PC-9 (cell line): ENCODE measurements around the gene COPS2. TPM values are rescaled to one million over a fixed set of nuclear protein-coding genes. Genes with fewer than 3 reads are reported as not detected.

ENCODE experiments used
- BruUV-seq: library from RNA; stranded (reverse); fragments of 400-500 nt; replicated peaks from 2 replicates; lab custom pipeline; 2021; lab: Mats Ljungman, UMichigan
- CTCF ChIA-PET: fragments of 300-600 bp; sonication (Branson Sonifier 250); formaldehyde crosslinking; loops from one replicate; lab custom pipeline; 2022; ENCODE audit warnings: antibody characterized with exemption; lab: Charles Lee
- POLR2A ChIA-PET: fragments of 300-600 bp; sonication (Branson Sonifier 250); formaldehyde crosslinking; loops from one replicate; lab custom pipeline; 2022; ENCODE audit warnings: antibody characterized with exemption; ENCODE audit not compliant: unreplicated experiment; lab: Charles Lee
- DNase-seq, 2 experiments: peaks; one replicate each; pipeline versions ENCODE4 v3.0.0 to v3.0.0-alpha.2; 2015 to 2022; ENCODE audit warnings: mixed read lengths in 1 of 2
- H2AFZ ChIP-seq: fragments of 200-600 bp; sonication (generic); 2 replicates; pipeline ENCODE4 v1.8.1; 2017; ENCODE audit warnings: antibody characterized with exemption
- H3F3A ChIP-seq: fragments of 200-600 bp; sonication (generic); 2 replicates; pipeline ENCODE4 v1.8.1; 2017; ENCODE audit warnings: antibody characterized with exemption, mild to moderate bottlenecking, low read depth; ENCODE audit not compliant: insufficient read depth
- H3K27ac ChIP-seq: fragments of 200-600 bp; sonication (generic); 2 replicates; pipeline ENCODE4 v1.6.1; 2016; ENCODE audit warnings: mixed run types
- H3K27me3 ChIP-seq: fragments of 200-600 bp; sonication (generic); 2 replicates; pipeline ENCODE4 v1.6.1; 2016; ENCODE audit warnings: low read depth, mixed run types; ENCODE audit not compliant: insufficient read depth
- H3K36me3 ChIP-seq: fragments of 200-600 bp; sonication (generic); 2 replicates; pipeline ENCODE4 v1.6.1; 2016; ENCODE audit warnings: low read depth, mixed run types
- H3K4me1 ChIP-seq: fragments of 200-600 bp; sonication (generic); replicated peaks from 2 replicates; pipeline ENCODE4 v1.6.1; 2016; ENCODE audit warnings: mixed run types; ENCODE audit not compliant: insufficient read depth
- H3K4me2 ChIP-seq: fragments of 200-600 bp; sonication (generic); 2 replicates; pipeline ENCODE4 v1.6.1; 2017; ENCODE audit warnings: mixed run types
- H3K4me3 ChIP-seq: fragments of 200-600 bp; sonication (generic); 2 replicates; pipeline ENCODE4 v1.6.1; 2016; ENCODE audit warnings: mixed run types
- H3K79me2 ChIP-seq: fragments of 200-600 bp; sonication (generic); 2 replicates; pipeline ENCODE4 v1.6.1; 2017; ENCODE audit warnings: low read depth, mixed run types
- H3K9me2 ChIP-seq: fragments of 200-600 bp; sonication (generic); 2 replicates; pipeline ENCODE4 v1.8.1; 2017; ENCODE audit warnings: mild to moderate bottlenecking; ENCODE audit not compliant: insufficient read depth
- H3K9me3 ChIP-seq: fragments of 200-600 bp; sonication (generic); 2 replicates; pipeline ENCODE4 v1.8.1; 2016; ENCODE audit warnings: low read depth; ENCODE audit not compliant: insufficient read depth
- H4K20me1 ChIP-seq: fragments of 200-600 bp; sonication (generic); 2 replicates; pipeline ENCODE4 v1.8.1; 2017; ENCODE audit not compliant: insufficient read depth
- EZH2 ChIP-seq: fragments of 200-600 bp; sonication (generic); IDR thresholded peaks from 2 replicates; pipeline ENCODE4 v1.8.0; 2017; ENCODE audit warnings: antibody characterized with exemption, low read depth
- intact Hi-C: fragments of 100-400 bp; cut with micrococcal nuclease; formaldehyde crosslinking; loops from one replicate; pipeline ENCODE4 v1.10.0; 2022; ENCODE audit not compliant: unreplicated experiment
- total RNA-seq: library from RNA; stranded (reverse); gene quantifications from 2 replicates; pipeline ENCODE4 v1.2.3, GENCODE V29; 2021
- TF ChIP-seq, protein P1 (sequence below): fragments of 200-600 bp; sonication (generic); conservative IDR thresholded peaks from 2 replicates; pipeline ENCODE4 v1.6.1; 2017; ENCODE audit warnings: mixed run types, antibody characterized with exemption, mild to moderate bottlenecking, moderate library complexity

The COPS2 gene
- total RNA-seq, 1 experiment from 2014 or later = 71.8 TPM

DNA sequence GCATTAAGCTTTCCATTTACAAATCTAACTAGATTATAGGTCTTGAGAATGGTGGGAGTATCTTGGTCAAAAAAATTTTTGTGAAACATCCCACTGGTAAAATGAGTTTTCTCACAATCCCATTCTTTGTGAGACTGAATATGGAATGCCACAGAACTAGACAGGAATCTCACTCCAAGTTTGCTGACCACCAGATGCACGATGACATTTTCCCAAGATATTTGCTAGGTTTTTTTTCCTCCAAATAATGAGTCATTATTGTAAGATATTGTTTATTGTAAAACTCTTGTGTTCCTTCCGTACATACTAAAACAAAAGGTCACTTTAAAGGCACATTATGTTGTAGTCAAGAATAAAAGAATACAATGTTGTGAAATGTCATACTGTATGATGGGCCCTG, 53.9 kb downstream of the COPS2 start:
- Histone ChIP-seq H2AFZ (no peak overlapping the region), H3K4me2 (no peak overlapping the region), H3K4me1 (no peaks in the 10 kb centered on the region), H3K27me3 (no peaks in the 10 kb centered on the region), H3K9me2 (no peaks in the 10 kb centered on the region), H3K27ac (no peak overlapping the region), H3K36me3 (no peaks in the 10 kb centered on the region), H3K4me3 (no peak overlapping the region), H3K9me3 (no peaks in the 10 kb centered on the region), H3K79me2 (no peaks in the 10 kb centered on the region), H4K20me1 (no peaks in the 10 kb centered on the region), H3F3A (no peaks in the 10 kb centered on the region)
- CTCF ChIA-PET = no interaction called here
- no TSS peak for BruUV-seq
- no peak for DNase-seq
- TF ChIP-seq EZH2 = no peak
- TF ChIP-seq, protein P1, sequence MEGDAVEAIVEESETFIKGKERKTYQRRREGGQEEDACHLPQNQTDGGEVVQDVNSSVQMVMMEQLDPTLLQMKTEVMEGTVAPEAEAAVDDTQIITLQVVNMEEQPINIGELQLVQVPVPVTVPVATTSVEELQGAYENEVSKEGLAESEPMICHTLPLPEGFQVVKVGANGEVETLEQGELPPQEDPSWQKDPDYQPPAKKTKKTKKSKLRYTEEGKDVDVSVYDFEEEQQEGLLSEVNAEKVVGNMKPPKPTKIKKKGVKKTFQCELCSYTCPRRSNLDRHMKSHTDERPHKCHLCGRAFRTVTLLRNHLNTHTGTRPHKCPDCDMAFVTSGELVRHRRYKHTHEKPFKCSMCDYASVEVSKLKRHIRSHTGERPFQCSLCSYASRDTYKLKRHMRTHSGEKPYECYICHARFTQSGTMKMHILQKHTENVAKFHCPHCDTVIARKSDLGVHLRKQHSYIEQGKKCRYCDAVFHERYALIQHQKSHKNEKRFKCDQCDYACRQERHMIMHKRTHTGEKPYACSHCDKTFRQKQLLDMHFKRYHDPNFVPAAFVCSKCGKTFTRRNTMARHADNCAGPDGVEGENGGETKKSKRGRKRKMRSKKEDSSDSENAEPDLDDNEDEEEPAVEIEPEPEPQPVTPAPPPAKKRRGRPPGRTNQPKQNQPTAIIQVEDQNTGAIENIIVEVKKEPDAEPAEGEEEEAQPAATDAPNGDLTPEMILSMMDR = no peak
- POLR2A ChIA-PET = no interaction called here
- intact Hi-C loops = no loop called here

DNA sequence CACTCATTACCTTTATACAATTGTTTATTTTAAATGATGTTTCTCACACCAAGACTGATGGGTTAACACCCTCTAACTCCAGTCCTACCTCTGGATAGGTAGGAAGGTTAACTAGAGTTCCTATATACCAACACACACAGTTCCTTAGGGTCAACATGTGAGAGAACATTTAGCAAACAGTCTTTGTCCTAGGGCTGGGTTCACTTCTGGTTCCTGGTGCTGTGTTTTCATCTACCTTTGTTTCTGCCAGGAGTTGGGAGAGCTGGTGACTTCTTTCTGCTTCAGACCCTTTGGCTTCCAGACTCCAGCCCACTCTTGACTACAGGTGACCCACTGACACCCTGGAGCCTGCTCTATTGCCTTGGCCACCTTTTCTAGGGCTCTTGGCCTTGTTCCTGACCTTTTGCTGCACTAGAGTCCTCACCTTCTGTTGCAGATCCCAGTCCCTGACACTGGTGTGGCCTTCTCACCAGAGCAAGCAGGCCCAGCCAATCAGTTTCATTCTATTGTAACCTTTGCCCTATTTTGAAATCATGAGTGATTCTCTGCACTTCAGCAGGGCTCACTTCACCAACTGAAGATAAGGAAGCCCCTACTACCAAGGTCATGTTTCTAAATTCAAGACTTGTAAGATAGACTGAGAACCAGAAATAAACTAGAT, 59.2 kb downstream of the COPS2 start:
- Histone ChIP-seq H3K27ac (no peak overlapping the region), H3K79me2 (no peaks in the 10 kb centered on the region), H2AFZ (no peak overlapping the region), H4K20me1 (no peaks in the 10 kb centered on the region), H3F3A (no peaks in the 10 kb centered on the region), H3K4me2 (no peak overlapping the region), H3K36me3 (no peaks in the 10 kb centered on the region), H3K27me3 (no peaks in the 10 kb centered on the region), H3K9me2 (no peaks in the 10 kb centered on the region), H3K9me3 (no peaks in the 10 kb centered on the region), H3K4me3 (no peak overlapping the region), H3K4me1 (no peaks in the 10 kb centered on the region)
- DNase-seq = no peak
- no peak for TF ChIP-seq EZH2
- TF ChIP-seq, protein P1 = no peak
- ChIA-PET POLR2A (no interaction called here), CTCF (no interaction called here)
- intact Hi-C loops = no loop called here
- no TSS peak for BruUV-seq

DNA sequence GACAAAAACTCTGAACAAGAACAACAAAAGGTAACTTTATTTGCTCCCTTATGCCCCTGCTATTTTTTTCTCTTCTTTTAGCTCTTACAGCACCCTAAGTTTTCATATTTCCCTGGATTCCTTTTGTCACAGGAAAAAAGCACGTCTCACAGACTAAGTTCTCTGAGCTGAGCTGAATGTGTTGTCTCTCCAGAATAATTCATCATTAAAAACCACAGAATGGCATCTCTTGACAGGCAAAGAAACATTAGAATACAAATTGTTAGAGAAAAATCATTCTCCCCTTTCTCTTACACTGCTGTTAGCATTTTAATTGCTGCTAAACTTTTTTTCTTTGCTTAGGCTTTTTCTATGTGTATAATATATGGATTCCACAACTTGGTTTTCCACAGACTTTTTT, 60.5 kb downstream of the COPS2 start:
- no peak overlapping the region for H3K4me2 ChIP-seq
- H3K9me2 ChIP-seq = no peaks in the 10 kb centered on the region
- H3K79me2 ChIP-seq = no peaks in the 10 kb centered on the region
- ChIA-PET CTCF (no interaction called here), POLR2A (no interaction called here)
- no peak overlapping the region for H2AFZ ChIP-seq
- H3K27me3 ChIP-seq = no peaks in the 10 kb centered on the region
- H4K20me1 ChIP-seq = no peaks in the 10 kb centered on the region
- BruUV-seq = no TSS peak
- no peak overlapping the region for H3K4me3 ChIP-seq
- no peak overlapping the region for H3K27ac ChIP-seq
- no peaks in the 10 kb centered on the region for H3K4me1 ChIP-seq
- H3K36me3 ChIP-seq = no peaks in the 10 kb centered on the region
- TF ChIP-seq, protein P1 = no peak
- no peak for TF ChIP-seq EZH2
- no peaks in the 10 kb centered on the region for H3F3A ChIP-seq
- intact Hi-C loops = no loop called here
- no peak for DNase-seq
- no peaks in the 10 kb centered on the region for H3K9me3 ChIP-seq
